DOHH2 (cell line): ENCODE measurements around the gene SRP14.
"Not testable (repeated sequence)": the region's sequence is repeated elsewhere in the genome, so short reads cannot be mapped to it uniquely, and the experiment has no call there.

ENCODE experiments used
- H3F3A ChIP-seq: fragments of 200-600 bp; sonication (generic), shearing (Covaris generic); 2 replicates; pipeline ENCODE4 v1.6.0; 2016; ENCODE audit warnings: antibody characterized with exemption, mild to moderate bottlenecking; ENCODE audit not compliant: control insufficient read depth, insufficient read depth
- H3K27ac ChIP-seq: fragments of 200-600 bp; sonication (generic); 2 replicates; pipeline ENCODE4 v1.5.1; 2014; ENCODE audit warnings: low read depth, mild to moderate bottlenecking, low read length, moderate library complexity
- H3K27me3 ChIP-seq: fragments of 200-600 bp; sonication (generic); 2 replicates; pipeline ENCODE4 v1.6.1; 2014; ENCODE audit warnings: mild to moderate bottlenecking, low read length, mixed read lengths; ENCODE audit not compliant: control insufficient read depth
- H3K36me3 ChIP-seq: fragments of 200-600 bp; sonication (generic); 2 replicates; pipeline ENCODE4 v1.6.1; 2014; ENCODE audit warnings: mild to moderate bottlenecking, low read length, moderate library complexity, mixed read lengths; ENCODE audit not compliant: control insufficient read depth
- H3K4me1 ChIP-seq: fragments of 200-600 bp; sonication (generic); 2 replicates; pipeline ENCODE4 v1.6.1; 2014; ENCODE audit warnings: mild to moderate bottlenecking, low read length, mixed read lengths; ENCODE audit not compliant: control insufficient read depth
- H3K4me2 ChIP-seq: fragments of 200-600 bp; sonication (generic); 2 replicates; pipeline ENCODE4 v1.6.0; 2014; ENCODE audit warnings: mild to moderate bottlenecking, low read length, moderate library complexity
- H3K4me3 ChIP-seq: fragments of 200-600 bp; sonication (generic); 2 replicates; pipeline ENCODE4 v1.5.1; 2014; ENCODE audit warnings: mild to moderate bottlenecking, low read length, mixed read lengths
- H3K79me2 ChIP-seq: fragments of 200-600 bp; sonication (generic); 2 replicates; pipeline ENCODE4 v1.6.1; 2014; ENCODE audit warnings: mild to moderate bottlenecking, low read length, mixed read lengths; ENCODE audit not compliant: control insufficient read depth
- H3K9me2 ChIP-seq: fragments of 200-600 bp; sonication (generic); replicated peaks from 2 replicates; pipeline ENCODE4 v1.6.1; 2014; ENCODE audit warnings: mild to moderate bottlenecking, low read length, mixed read lengths; ENCODE audit not compliant: control insufficient read depth
- H3K9me3 ChIP-seq: fragments of 200-600 bp; sonication (generic); 2 replicates; pipeline ENCODE4 v1.6.1; 2014; ENCODE audit warnings: antibody characterized with exemption, low read length, mixed read lengths; ENCODE audit not compliant: control insufficient read depth, insufficient read depth
- H4K20me1 ChIP-seq: fragments of 200-600 bp; sonication (generic); 2 replicates; pipeline ENCODE4 v1.6.0; 2014; ENCODE audit warnings: low read depth, mild to moderate bottlenecking, antibody characterized with exemption, low read length, moderate library complexity; ENCODE audit not compliant: control insufficient read depth, insufficient read depth
- EZH2phosphoT487 ChIP-seq: fragments of 200-600 bp; sonication (generic); IDR thresholded peaks from 2 replicates; pipeline ENCODE4 v1.6.1; 2017; ENCODE audit warnings: borderline replicate concordance, mild to moderate bottlenecking, antibody characterized with exemption, low read length, moderate library complexity, mixed read lengths
- TF ChIP-seq, protein P1 (sequence below): fragments of 200-600 bp; sonication (generic); IDR thresholded peaks from one replicate; pipeline ENCODE4 v1.5.1; 2014; ENCODE audit warnings: antibody characterized with exemption, mild to moderate bottlenecking, low read depth, low read length; ENCODE audit not compliant: poor library complexity, severe bottlenecking

The SRP14 gene

DNA sequence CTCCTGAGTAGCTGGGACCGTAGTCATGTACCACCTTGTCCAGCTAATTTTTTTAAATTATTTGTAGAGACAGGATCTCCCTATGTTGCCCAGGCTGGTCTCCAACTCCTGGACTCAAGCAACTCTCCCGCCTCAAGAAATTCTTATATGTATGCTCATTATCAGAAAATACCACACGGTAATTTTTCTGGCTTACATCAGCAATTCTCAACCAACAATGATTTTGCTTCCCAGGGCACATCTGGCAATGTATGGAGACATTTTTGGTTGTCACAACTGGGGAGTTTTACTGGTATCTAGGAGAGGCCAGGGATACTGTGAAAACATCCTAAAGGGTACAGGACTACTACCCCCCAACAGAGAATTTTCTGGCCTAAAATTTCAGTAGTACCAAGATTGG lies 10.8 kb downstream of the SRP14 start:
- Histone ChIP-seq H3K4me3 (no peak overlapping the region), H3K4me2 (no peak overlapping the region), H3F3A (peaks cover 9% of the 10 kb centered on the region), H3K36me3 (peaks cover 65% of the 10 kb centered on the region), H3K27me3 (no peaks in the 10 kb centered on the region), H3K9me2 (no peaks in the 10 kb centered on the region), H3K27ac (no peak overlapping the region), H3K9me3 (no peaks in the 10 kb centered on the region), H4K20me1 (no peaks in the 10 kb centered on the region), H3K4me1 (no peaks in the 10 kb centered on the region), H3K79me2 (no peaks in the 10 kb centered on the region)
- TF ChIP-seq, protein P1, sequence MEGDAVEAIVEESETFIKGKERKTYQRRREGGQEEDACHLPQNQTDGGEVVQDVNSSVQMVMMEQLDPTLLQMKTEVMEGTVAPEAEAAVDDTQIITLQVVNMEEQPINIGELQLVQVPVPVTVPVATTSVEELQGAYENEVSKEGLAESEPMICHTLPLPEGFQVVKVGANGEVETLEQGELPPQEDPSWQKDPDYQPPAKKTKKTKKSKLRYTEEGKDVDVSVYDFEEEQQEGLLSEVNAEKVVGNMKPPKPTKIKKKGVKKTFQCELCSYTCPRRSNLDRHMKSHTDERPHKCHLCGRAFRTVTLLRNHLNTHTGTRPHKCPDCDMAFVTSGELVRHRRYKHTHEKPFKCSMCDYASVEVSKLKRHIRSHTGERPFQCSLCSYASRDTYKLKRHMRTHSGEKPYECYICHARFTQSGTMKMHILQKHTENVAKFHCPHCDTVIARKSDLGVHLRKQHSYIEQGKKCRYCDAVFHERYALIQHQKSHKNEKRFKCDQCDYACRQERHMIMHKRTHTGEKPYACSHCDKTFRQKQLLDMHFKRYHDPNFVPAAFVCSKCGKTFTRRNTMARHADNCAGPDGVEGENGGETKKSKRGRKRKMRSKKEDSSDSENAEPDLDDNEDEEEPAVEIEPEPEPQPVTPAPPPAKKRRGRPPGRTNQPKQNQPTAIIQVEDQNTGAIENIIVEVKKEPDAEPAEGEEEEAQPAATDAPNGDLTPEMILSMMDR, result no peak
- no peak for TF ChIP-seq EZH2phosphoT487

DNA sequence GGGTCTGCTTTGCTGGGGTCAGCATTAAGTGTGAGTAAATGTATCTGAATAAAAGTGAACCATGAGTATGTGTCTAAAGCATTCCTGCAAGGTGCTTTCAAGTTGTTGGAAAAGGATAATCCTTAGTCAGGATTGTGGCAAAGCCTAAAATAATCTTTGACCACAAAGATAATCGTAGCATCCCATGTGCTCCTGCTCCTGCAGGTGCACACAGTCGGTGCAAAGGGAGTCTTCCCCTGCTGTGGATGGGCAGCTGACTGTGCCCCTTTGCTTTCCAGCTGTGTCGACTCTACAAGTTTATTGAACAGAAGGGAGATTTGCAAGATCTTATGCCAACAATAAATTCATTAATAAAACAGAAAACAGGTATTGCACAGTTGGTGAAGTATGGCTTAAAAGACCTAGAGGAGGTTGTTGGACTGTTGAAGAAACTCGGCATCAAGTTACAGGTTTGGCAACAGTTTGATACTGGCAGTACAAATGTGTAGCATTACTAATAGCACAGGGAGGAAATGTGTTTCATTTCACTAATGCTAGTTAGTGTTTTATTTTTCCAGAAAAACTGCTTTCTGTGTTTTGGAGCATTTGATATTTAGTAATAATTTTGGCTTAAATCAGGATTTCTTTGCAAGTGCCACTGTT lies 22.6 kb downstream of the SRP14 start:
- TF ChIP-seq, protein P1, result no peak
- no peak for TF ChIP-seq EZH2phosphoT487
- H3K36me3 ChIP-seq, result peaks cover 58% of the 10 kb centered on the region

DNA sequence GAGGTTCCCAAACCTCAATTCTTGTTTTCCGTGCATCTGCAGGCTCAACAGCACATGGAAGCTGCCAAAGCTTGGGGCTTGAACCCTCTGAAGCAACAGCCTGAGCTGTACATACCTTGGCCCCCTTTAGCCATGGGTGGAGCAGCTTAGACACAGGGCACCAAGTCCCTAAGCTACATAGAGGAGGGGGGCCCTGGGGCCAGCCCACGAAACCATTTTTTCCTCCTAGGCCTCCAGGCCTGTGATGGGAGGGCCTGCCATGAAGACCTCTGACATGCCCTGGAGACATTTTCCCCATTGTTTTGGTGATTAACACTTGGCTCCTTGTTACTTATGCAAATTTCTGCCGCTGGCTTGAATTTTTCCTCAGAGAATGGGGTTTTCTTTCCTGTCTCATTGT lies 24.6 kb downstream of the SRP14 start:
- H3K4me3 ChIP-seq, result no peak overlapping the region
- no peak for TF ChIP-seq EZH2phosphoT487
- TF ChIP-seq, protein P1, result no peak
- no peaks in the 10 kb centered on the region for H3K4me1 ChIP-seq
- H3K9me3 ChIP-seq, result peaks cover 20% of the 10 kb centered on the region
- no peak overlapping the region for H3K4me2 ChIP-seq
- H4K20me1 ChIP-seq, result no peaks in the 10 kb centered on the region
- no peaks in the 10 kb centered on the region for H3K27me3 ChIP-seq
- H3K79me2 ChIP-seq, result no peaks in the 10 kb centered on the region
- no peaks in the 10 kb centered on the region for H3K9me2 ChIP-seq
- no peak overlapping the region for H3K27ac ChIP-seq
- peaks cover 49% of the 10 kb centered on the region for H3K36me3 ChIP-seq
- no peaks in the 10 kb centered on the region; the same call in 1 of the 2 replicates for H3F3A ChIP-seq

More for the DNA sequence above, 22.6 kb downstream of the SRP14 start:
- H3K9me2 ChIP-seq, result no peaks in the 10 kb centered on the region
- peaks cover 20% of the 10 kb centered on the region for H3K9me3 ChIP-seq
- no peaks in the 10 kb centered on the region for H4K20me1 ChIP-seq
- H3F3A ChIP-seq, result no peaks in the 10 kb centered on the region
- no peak overlapping the region for H3K4me2 ChIP-seq
- H3K27me3 ChIP-seq, result no peaks in the 10 kb centered on the region
- H3K4me3 ChIP-seq, result no peak overlapping the region
- H3K4me1 ChIP-seq, result no peaks in the 10 kb centered on the region
- H3K79me2 ChIP-seq, result no peaks in the 10 kb centered on the region
- no peak overlapping the region for H3K27ac ChIP-seq

DNA sequence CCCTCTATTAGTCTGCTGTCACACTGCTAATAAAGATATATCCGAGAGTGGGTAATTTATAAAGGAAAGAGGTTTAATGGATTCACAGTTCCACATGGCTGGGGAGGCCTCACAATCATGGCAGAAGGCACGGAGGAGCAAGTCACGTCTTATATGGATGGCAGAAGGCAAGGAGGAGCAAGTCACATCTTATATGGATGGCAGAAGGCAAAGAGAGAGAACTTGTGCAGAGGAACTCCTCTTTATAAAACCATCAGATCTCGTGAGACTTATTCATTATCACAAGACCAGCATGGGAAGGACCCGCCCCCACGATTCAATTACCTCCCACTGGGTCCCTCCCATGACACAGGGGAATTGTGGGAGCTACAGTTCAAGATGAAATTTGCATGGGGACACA lies 25.6 kb downstream of the SRP14 start:
- H3F3A ChIP-seq, H3K4me2 ChIP-seq, H3K79me2 ChIP-seq, H3K4me3 ChIP-seq, H3K27ac ChIP-seq, H3K27me3 ChIP-seq, H3K9me2 ChIP-seq, H3K4me1 ChIP-seq, H4K20me1 ChIP-seq: not testable (repeated sequence)
- Histone ChIP-seq H3K36me3 (peaks cover 43% of the 10 kb centered on the region), H3K9me3 (peaks cover 20% of the 10 kb centered on the region)
